GM20000 (cell line): ENCODE results near the gene ZNF354B.
"Not testable (repeated sequence)": the region's sequence is repeated elsewhere in the genome, so short reads cannot be mapped to it uniquely, and the experiment has no call there.

Source experiments
- DNase-seq: peaks from one replicate; pipeline ENCODE4 v3.0.0; 2012; ENCODE audit warnings: low spot score
- TF ChIP-seq, protein P1 (sequence below): IDR thresholded peaks from 2 replicates; pipeline ENCODE4 v1.5.1; 2012; ENCODE audit warnings: mild to moderate bottlenecking, control low read depth; ENCODE audit errors: extremely low read depth, missing control alignments

ZNF354B gene

DNA sequence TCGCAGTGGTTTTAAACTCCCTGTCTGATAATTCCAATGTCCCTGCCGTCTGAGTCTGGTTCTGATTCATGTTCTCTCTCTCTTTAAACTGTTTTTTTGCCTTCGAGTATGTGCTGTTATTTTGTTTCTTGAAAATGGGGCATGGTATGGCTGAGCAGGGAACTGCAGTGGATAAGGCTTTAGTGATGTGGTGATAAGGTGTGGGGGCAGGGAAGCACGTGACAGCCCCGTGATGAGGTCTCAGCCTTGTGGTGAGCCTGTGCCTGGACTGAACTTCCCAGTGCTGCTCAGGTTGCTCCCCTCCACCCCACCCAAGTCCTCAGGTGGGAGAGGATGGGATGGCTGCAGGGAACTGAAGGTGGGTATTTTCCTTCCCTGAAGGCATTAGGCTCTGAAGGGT, 5.5 kb upstream of the ZNF354B start:
- DNase-seq = no peak
- TF ChIP-seq, protein P1, sequence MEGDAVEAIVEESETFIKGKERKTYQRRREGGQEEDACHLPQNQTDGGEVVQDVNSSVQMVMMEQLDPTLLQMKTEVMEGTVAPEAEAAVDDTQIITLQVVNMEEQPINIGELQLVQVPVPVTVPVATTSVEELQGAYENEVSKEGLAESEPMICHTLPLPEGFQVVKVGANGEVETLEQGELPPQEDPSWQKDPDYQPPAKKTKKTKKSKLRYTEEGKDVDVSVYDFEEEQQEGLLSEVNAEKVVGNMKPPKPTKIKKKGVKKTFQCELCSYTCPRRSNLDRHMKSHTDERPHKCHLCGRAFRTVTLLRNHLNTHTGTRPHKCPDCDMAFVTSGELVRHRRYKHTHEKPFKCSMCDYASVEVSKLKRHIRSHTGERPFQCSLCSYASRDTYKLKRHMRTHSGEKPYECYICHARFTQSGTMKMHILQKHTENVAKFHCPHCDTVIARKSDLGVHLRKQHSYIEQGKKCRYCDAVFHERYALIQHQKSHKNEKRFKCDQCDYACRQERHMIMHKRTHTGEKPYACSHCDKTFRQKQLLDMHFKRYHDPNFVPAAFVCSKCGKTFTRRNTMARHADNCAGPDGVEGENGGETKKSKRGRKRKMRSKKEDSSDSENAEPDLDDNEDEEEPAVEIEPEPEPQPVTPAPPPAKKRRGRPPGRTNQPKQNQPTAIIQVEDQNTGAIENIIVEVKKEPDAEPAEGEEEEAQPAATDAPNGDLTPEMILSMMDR = no peak

DNA sequence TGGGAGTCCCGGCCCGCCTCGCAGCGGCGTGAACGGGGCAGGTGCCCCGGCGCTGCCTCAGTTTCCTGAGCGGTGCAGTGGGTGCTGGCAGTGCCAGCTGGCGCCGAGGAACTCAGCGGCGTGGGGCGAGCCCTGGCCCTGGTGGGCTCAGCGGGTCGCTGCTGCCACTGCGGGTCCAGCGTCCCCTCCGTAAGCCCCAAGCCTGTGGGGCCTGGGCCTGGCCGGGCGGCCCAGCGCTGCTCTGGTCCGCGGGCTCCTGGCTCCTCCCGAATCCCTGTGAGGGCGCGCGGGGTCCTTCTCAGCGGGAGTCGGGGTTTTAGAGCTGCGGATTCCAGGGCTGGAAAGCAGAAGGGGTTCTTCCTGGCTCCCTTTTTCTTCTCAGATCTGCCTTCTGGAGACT, 862 bp downstream of the ZNF354B start:
- not testable (repeated sequence) for DNase-seq

DNA sequence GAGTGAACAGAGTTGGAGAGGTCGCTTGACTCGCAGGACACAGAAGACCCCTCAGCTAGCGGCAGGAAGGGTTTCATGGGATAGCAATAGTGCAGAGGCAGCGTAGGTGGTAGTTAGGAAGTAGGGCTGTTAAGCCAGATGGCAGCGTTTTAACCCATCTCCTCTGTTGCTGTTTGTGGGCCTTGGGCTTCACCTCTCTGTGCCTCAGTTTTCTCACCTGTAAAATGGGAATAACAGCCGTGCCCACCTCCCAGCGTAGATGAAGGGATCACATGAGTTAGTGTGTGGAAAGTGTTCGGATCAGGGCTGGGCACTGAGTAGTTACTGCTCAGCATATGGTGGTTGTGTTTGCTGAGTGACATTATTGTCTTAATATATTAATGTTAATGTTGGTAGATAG, 1.9 kb downstream of the ZNF354B start:
- TF ChIP-seq, protein P1 = no peak
- no peak for DNase-seq

DNA sequence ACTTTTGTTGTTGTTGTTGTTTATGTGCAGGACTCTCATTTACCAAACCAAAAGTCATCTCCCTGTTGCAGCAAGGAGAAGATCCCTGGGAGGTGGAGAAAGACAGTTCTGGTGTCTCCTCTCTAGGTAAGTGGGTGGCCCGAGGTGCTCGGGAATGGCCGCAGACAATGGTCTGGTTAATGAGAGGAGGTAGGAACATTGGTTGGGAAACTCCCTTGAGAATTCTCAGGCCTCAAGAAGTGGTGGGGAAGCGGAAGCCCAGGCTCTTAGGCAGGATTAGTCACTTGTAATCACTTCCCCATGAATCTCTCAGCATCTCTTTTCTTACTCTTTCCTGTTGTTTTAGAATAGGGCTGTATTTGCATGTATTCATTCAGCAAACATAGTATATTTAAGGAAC, 7.2 kb downstream of the ZNF354B start:
- no peak for DNase-seq
- TF ChIP-seq, protein P1 = no peak

DNA sequence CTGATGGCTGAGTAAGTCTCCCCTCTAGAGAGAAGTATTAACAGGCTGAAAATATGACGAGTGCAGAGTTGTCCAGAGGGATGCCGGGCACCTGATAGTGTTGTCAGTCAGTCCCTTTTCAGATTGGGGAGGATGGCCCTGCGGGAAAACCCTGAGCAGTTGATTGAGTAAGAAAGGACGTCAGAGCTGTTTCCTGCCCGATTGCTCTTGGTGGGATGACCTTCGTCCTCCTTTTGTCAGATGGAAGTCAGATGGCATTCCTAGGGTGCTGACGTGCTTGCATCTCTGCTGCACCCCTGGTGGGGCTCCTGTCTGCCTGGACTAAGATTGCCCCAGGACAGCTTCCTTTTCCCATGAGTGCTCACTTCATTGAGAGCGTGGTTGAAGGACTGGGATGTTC, 9.8 kb downstream of the ZNF354B start:
- no peak for DNase-seq
- TF ChIP-seq, protein P1 = no peak

DNA sequence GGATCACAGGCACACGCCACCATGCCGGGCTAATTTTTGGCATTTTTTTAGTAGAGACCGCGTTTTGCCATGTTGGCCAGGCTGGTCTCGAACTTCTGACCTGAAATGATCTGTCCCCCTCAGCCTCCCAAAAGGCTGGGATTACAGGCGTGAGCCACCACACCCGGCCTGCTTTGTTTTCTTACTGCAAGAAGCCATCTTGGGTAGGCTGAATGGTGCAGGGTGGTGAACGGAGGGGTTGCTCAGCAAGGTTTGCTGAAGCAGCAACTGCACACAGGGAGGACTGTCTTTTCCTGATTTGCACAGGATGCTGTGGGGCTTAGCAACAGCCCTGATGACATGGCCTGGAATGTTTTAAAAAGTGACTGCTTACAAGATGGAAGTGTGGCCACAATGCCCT, 10.7 kb downstream of the ZNF354B start:
- DNase-seq = no peak

DNA sequence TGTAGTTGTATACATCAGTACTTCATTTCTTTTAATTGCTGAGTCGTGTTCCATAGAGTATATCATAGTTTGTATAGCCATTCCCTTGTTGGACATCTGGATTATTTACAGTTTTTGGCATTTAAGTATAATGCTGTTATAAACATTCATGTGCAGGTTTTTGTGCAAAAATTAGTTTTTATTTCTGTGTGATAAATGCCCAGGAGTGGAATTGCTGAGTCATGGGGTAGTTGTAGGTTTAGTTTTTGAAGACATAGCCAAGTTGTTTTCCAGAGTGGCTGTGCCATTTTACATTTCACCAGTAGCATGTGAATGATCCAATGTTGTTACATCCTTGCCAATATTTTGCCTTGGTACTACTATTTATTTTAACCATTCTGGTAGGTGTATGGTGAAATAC, 12.5 kb downstream of the ZNF354B start:
- no peak for DNase-seq
- TF ChIP-seq, protein P1 = no peak

More for the DNA sequence above, 10.7 kb downstream of the ZNF354B start:
- TF ChIP-seq, protein P1 = no peak

DNA sequence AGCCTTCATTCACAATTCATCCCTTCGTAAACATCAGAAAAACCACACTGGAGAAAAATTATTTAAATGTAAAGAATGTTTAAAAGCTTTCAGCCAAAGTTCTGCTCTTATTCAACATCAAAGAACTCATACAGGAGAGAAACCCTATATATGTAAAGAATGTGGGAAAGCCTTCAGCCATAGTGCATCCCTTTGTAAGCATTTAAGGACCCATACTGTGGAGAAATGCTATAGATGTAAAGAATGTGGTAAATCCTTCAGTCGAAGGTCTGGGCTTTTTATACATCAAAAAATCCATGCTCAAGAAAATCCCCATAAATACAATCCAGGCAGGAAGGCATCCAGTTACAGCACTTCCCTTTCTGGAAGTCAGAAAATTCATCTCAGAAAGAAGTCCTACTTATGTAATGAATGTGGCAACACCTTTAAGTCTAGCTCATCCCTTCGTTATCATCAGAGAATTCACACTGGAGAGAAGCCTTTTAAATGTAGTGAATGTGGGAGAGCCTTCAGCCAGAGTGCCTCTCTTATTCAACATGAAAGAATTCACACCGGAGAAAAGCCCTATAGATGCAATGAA, 23.5 kb downstream of the ZNF354B start:
- DNase-seq = not testable (repeated sequence)
